ENCODE data around the gene ARHGEF16. TPM values are rescaled to one million over a fixed set of nuclear protein-coding genes. Genes with fewer than 3 reads are reported as not detected.

The ARHGEF16 gene
- polyA plus RNA-seq, 3 donors = 1.2 to 9.0 (median 4.6) TPM

GRCh38 chr1:3516911-3517675 is 62.6 kb downstream of the ARHGEF16 start:
- H3K27ac ChIP-seq (ENCODE audit: low read depth, low read length) = no peak overlapping the region
- 74 to 90% (median 81%) methylated on average over 24 to 27 of the region's 27 CpGs for WGBS, 3 donors

GRCh38 chr1:3518256-3518655 is 63.8 kb downstream of the ARHGEF16 start:
- WGBS, 3 donors = 89 to 95% (median 90%) methylated on average over 12 of the region's 12 CpGs
- no peak overlapping the region for H3K27ac ChIP-seq (ENCODE audit: low read depth, low read length)

GRCh38 chr1:3518756-3519155 is 64.3 kb downstream of the ARHGEF16 start:
- 92 to 96% (median 94%) methylated on average over 8 of the region's 8 CpGs for WGBS, 3 donors
- H3K27ac ChIP-seq (ENCODE audit: low read depth, low read length) = no peak overlapping the region

- H3K27ac ChIP-seq (ENCODE audit: low read depth, low read length) = no peak overlapping the region
- WGBS, 3 donors = 94 to 96% (median 95%) methylated on average over 25 to 27 of the region's 27 CpGs
Observed at GRCh38 chr1:3519301-3519885, 64.9 kb downstream of the ARHGEF16 start.

- 84 to 89% (median 87%) methylated on average over 22 to 24 of the region's 24 CpGs for WGBS, 3 donors
- H3K27ac ChIP-seq (ENCODE audit: low read depth, low read length) = no peak overlapping the region
Observed at GRCh38 chr1:3520419-3521378, 66.2 kb downstream of the ARHGEF16 start.

- no peak overlapping the region for H3K27ac ChIP-seq (ENCODE audit: low read depth, low read length)
- 87 to 90% (median 90%) methylated on average over 16 of the region's 16 CpGs for WGBS, 3 donors
Observed at GRCh38 chr1:3521426-3521825, 67.0 kb downstream of the ARHGEF16 start.

- 90 to 95% (median 94%) methylated on average over 13 of the region's 13 CpGs for WGBS, 3 donors
Observed at GRCh38 chr1:3522112-3522511, 67.6 kb downstream of the ARHGEF16 start.

GRCh38 chr1:3522564-3523265 is 68.2 kb downstream of the ARHGEF16 start:
- H3K27ac ChIP-seq (ENCODE audit: low read depth, low read length) = no peak overlapping the region
- 62 to 87% (median 86%) methylated on average over 15 to 19 of the region's 19 CpGs for WGBS, 3 donors

More at GRCh38 chr1:3522112-3522511, 67.6 kb downstream of the ARHGEF16 start:
- H3K27ac ChIP-seq (ENCODE audit: low read depth, low read length) = no peak overlapping the region

GRCh38 chr1:3523980-3524379 is 69.5 kb downstream of the ARHGEF16 start:
- 93 to 94% (median 93%) methylated on average over 13 of the region's 13 CpGs for WGBS, 3 donors
- no peak overlapping the region for H3K27ac ChIP-seq (ENCODE audit: low read depth, low read length)

GRCh38 chr1:3524556-3525203 is 70.2 kb downstream of the ARHGEF16 start:
- WGBS, 3 donors = 90 to 92% (median 91%) methylated on average over 20 of the region's 20 CpGs
- no peak overlapping the region for H3K27ac ChIP-seq (ENCODE audit: low read depth, low read length)

GRCh38 chr1:3525551-3526482 is 71.4 kb downstream of the ARHGEF16 start:
- H3K27ac ChIP-seq (ENCODE audit: low read depth, low read length) = no peak overlapping the region
- WGBS, 3 donors = 84 to 88% (median 85%) methylated on average over 21 to 24 of the region's 24 CpGs

GRCh38 chr1:3527774-3528173 is 73.3 kb downstream of the ARHGEF16 start:
- WGBS, 3 donors = 78 to 87% (median 85%) methylated on average over 12 of the region's 12 CpGs
- no peak overlapping the region for H3K27ac ChIP-seq (ENCODE audit: low read depth, low read length)

- H3K27ac ChIP-seq (ENCODE audit: low read depth, low read length) = no peak overlapping the region
Observed at GRCh38 chr1:3529099-3529729, 74.7 kb downstream of the ARHGEF16 start.

GRCh38 chr1:3530086-3530925 is 75.8 kb downstream of the ARHGEF16 start:
- WGBS, 3 donors = 22 to 38% (median 37%) methylated on average over 27 to 32 of the region's 32 CpGs
- no peak overlapping the region for H3K27ac ChIP-seq (ENCODE audit: low read depth, low read length)

More at GRCh38 chr1:3529099-3529729, 74.7 kb downstream of the ARHGEF16 start:
- WGBS, 3 donors = 48 to 83% (median 80%) methylated on average over 16 to 17 of the region's 17 CpGs
